HCT116 (cell line): ENCODE data around the gene NKX6-2.

Experiments
- ATF3 ChIP-seq: IDR thresholded peaks from 2 replicates; pipeline ENCODE4 v1.6.1; 2012
- CTCF ChIP-seq, 3 experiments: fragments of 200-600 bp in 1 of 3; sonication (generic) in 1 of 3; IDR thresholded peaks in 2 of 3; conservative IDR thresholded peaks in 1 of 3; 2 replicates each; pipeline ENCODE4 v1.5.1; 2012 to 2017; ENCODE audit warnings: low read depth in 2 of 3, low read length in 2 of 3, antibody characterized with exemption in 1 of 3, borderline replicate concordance in 1 of 3, control low read depth in 1 of 3, mild to moderate bottlenecking in 1 of 3, mixed read lengths in 1 of 3, mixed run types in 1 of 3, moderate library complexity in 1 of 3; ENCODE audit not compliant: insufficient read depth in 1 of 3
- EZH2 ChIP-seq: fragments of 200-600 bp; sonication (generic); IDR thresholded peaks from 2 replicates; pipeline ENCODE4 v1.6.1; 2017; ENCODE audit warnings: antibody characterized with exemption, mixed run types
- FOSL1 ChIP-seq: IDR thresholded peaks from 2 replicates; pipeline ENCODE4 v1.6.1; 2012; ENCODE audit warnings: low read depth
- MAX ChIP-seq: IDR thresholded peaks from 2 replicates; pipeline ENCODE4 v1.6.1; 2012
- POLR2A ChIP-seq: IDR thresholded peaks from 2 replicates; pipeline ENCODE4 v1.7.0; 2011; ENCODE audit warnings: borderline replicate concordance; ENCODE audit not compliant: insufficient read depth, insufficient read length; ENCODE audit errors: extremely low read depth
- RAD21 ChIP-seq: IDR thresholded peaks from 2 replicates; pipeline ENCODE4 v1.6.1; 2012; ENCODE audit warnings: low read depth, mild to moderate bottlenecking
- SIN3A ChIP-seq: IDR thresholded peaks from 2 replicates; pipeline ENCODE4 v1.6.1; 2012; ENCODE audit warnings: low read depth
- SP1 ChIP-seq: IDR thresholded peaks from 2 replicates; pipeline ENCODE4 v1.6.1; 2012; ENCODE audit warnings: low read depth
- SRF ChIP-seq: IDR thresholded peaks from 2 replicates; pipeline ENCODE4 v1.6.1; 2012; ENCODE audit warnings: low read depth
- YY1 ChIP-seq: IDR thresholded peaks from 2 replicates; pipeline ENCODE4 v1.6.1; 2011; ENCODE audit warnings: low read length, low read depth, moderate library complexity, mild to moderate bottlenecking; ENCODE audit not compliant: insufficient replicate concordance; ENCODE audit errors: extremely low read depth
- ZBTB33 ChIP-seq: IDR thresholded peaks from 2 replicates; pipeline ENCODE4 v1.6.1; 2011; ENCODE audit warnings: mild to moderate bottlenecking, low read length, moderate library complexity; ENCODE audit not compliant: insufficient replicate concordance; ENCODE audit errors: extremely low read depth
- ZNF274 ChIP-seq: fragments of 200-500 bp; sonication (Bioruptor generic); IDR thresholded peaks from 2 replicates; pipeline ENCODE4 v1.6.1; 2014; ENCODE audit warnings: mild to moderate bottlenecking, low read depth, low read length, inconsistent platforms

GRCh38 chr10:132755166-132755711, 30.7 kb downstream of the NKX6-2 start:
- TF ChIP-seq EZH2 (no peak), ZBTB33 (no peak), MAX (no peak), CTCF (IDR thresholded peaks at IDR 0.05 in 2 of 3, conservative IDR thresholded peaks at IDR 0.05 in 1 of 3; ENCODE audit: borderline replicate concordance in 1 of 3, insufficient read depth in 1 of 3, low read depth in 2 of 3, low read length in 2 of 3) (no peak), YY1 (no peak), ATF3 (no peak), SP1 (no peak), ZNF274 (no peak), POLR2A (no peak), SRF (no peak), RAD21 (no peak), FOSL1 (no peak), SIN3A (no peak)
